ENCODE results near the gene UBTF. TPM values are rescaled to one million over a fixed set of nuclear protein-coding genes. Genes with fewer than 3 reads are reported as not detected.
"Not testable (repeated sequence)": the region's sequence is repeated elsewhere in the genome, so short reads cannot be mapped to it uniquely, and the experiment has no call there.

UBTF gene
- total and polyA plus RNA-seq, 9 donors: 29.6 to 128 (median 81.5) TPM

DNA sequence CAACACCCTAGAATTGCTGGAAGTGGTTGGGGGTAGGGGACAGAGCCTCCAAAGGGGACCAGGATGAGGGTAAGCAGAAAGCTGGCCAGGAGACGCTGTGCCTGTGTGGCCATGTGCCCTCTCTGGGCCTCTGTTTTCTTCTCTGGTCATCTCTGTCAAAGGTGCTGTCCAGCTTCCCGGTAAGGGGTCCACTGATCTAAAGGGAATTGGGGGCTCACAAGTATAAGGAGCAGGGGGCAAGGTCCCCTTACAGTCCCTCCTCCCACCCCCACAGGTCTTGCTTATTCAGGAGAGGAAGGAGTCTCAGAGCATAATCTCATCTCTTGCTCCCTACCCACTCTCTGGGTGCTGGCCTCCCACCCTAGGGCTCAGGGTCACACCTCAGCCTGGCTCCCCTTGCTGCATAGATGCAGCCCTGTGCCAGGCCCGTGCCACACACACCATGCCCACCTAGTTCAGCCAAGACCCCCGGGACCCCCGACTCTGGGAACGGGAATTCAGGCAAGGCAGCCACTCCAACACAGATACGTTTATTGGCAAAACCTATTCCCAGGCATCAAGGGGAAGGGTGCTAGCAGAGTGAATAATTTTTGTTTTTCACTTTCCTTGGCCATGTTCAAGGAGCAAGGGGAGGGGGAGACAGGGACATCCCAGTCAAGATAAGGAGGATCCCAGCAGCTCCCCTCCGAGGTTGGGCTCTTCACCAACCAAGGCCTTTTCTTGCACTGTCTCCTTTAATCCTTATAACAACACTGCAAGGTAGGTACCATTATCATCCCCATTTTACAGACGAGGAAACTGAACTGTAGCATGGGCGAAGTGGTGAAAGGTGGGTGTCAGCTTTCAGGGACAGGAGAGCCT is 28.6 kb upstream of the UBTF start:
- intact Hi-C loops (cut with DNase I): no loop called here
- no peak for TF ChIP-seq EP300 (IDR thresholded peaks at IDR 0.05)
- TF ChIP-seq POLR2A (IDR thresholded peaks at IDR 0.05): no peak
- no peak for TF ChIP-seq CTCF (IDR thresholded peaks at IDR 0.05)
- no peaks in the 10 kb centered on the region for H3K36me3 ChIP-seq
- H3K27me3 ChIP-seq: no peaks in the 10 kb centered on the region
- no peak for DNase-seq
- H3K9me3 ChIP-seq: no peaks in the 10 kb centered on the region
- peaks cover 5% of the 10 kb centered on the region for H3K4me1 ChIP-seq (ENCODE audit: insufficient read depth)
- 68 to 78% (median 73%) methylated on average over 10 of the region's 10 CpGs for WGBS, 3 donors
- H3K27ac ChIP-seq: no peak overlapping the region
- H3K4me3 ChIP-seq: no peak overlapping the region

DNA sequence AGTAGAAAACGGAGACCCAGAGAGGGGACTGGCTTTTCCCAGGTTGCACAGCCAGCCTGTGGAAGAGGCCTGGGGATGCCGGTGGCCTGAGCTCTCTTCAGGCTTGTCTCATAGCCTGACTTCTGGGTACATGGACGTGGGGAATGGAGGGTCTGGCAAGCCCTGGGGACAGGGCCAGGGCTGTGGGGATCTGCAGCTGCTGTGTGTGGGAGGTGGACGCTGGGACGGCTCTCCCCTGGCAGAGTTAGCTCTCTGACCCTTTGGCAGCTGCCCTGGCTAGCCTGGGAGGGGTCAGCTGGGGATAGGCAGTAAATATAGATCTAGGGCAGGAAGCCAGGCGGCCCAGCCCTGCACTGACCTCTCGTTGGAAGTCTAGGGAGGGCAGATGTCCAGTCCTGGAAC is 28.0 kb upstream of the UBTF start:
- Histone ChIP-seq H3K4me1 (ENCODE audit: insufficient read depth) (peaks cover 5% of the 10 kb centered on the region), H3K27ac (no peak overlapping the region), H3K9me3 (no peaks in the 10 kb centered on the region), H3K4me3 (no peak overlapping the region), H3K27me3 (no peaks in the 10 kb centered on the region), H3K36me3 (no peaks in the 10 kb centered on the region)
- intact Hi-C loops (cut with DNase I): no loop called here
- TF ChIP-seq CTCF (IDR thresholded peaks at IDR 0.05) (no peak), POLR2A (IDR thresholded peaks at IDR 0.05) (no peak), EP300 (IDR thresholded peaks at IDR 0.05) (no peak)
- 15 to 24% (median 21%) methylated on average over 7 of the region's 7 CpGs for WGBS, 3 donors
- DNase-seq: peak in 1 of 5 donors; percentile 53

DNA sequence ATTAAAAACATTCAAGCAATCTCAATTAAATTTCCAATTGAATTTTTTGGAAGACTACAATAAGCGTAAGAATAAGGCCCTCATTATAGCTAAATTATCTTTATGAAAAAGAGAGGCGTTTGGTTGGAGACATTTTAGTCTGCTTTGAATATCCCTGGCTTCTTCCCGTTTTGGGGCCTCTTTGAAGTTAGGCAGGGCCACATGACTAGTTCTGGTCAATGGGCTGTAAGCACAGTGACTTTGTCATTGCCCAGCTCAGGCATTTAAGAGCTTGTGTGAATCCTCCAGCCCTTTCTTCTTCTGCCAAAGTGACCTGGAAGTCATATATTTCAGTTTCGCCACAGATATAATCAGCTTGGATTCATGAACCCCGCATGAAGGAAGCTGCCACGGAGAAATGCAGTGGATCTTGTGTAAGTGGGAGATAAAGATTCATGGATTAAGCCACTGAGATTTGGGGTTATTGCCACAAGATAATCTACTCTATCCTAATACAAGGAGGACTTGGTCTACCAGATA is 21.7 kb upstream of the UBTF start:
- WGBS, 3 donors: 48 to 57% (median 57%) methylated on average over 6 of the region's 6 CpGs

GRCh38 chr17:44237886-44238285 is 18.4 kb upstream of the UBTF start:
- H3K36me3 ChIP-seq; H3K9me3 ChIP-seq; H3K4me3 ChIP-seq; H3K27me3 ChIP-seq; intact Hi-C loops (cut with DNase I); DNase-seq; H3K4me1 ChIP-seq (ENCODE audit: insufficient read depth); H3K27ac ChIP-seq: not testable (repeated sequence)
- 91 to 93% (median 91%) methylated on average over 16 to 24 of the region's 28 CpGs for WGBS, 3 donors

More for the DNA sequence above, 21.7 kb upstream of the UBTF start:
- Histone ChIP-seq H3K4me3 (no peak overlapping the region), H3K9me3 (no peaks in the 10 kb centered on the region), H3K36me3 (no peaks in the 10 kb centered on the region), H3K4me1 (ENCODE audit: insufficient read depth) (no peaks in the 10 kb centered on the region), H3K27me3 (no peaks in the 10 kb centered on the region), H3K27ac (no peak overlapping the region)
- no peak for DNase-seq
- intact Hi-C loops (cut with DNase I): no loop called here
- TF ChIP-seq EP300 (IDR thresholded peaks at IDR 0.05) (no peak), POLR2A (IDR thresholded peaks at IDR 0.05) (no peak), CTCF (IDR thresholded peaks at IDR 0.05) (no peak)

GRCh38 chr17:44236444-44236991 is 17.0 kb upstream of the UBTF start:
- intact Hi-C loops (cut with DNase I): no loop called here
- TF ChIP-seq EP300 (IDR thresholded peaks at IDR 0.05) (no peak), CTCF (IDR thresholded peaks at IDR 0.05) (no peak), POLR2A (IDR thresholded peaks at IDR 0.05) (no peak)
- WGBS, 3 donors: 60 to 66% (median 63%) methylated on average over 5 of the region's 5 CpGs

More at GRCh38 chr17:44236444-44236991, 17.0 kb upstream of the UBTF start:
- Histone ChIP-seq H3K36me3 (no peaks in the 10 kb centered on the region), H3K4me3 (no peak overlapping the region), H3K27me3 (no peaks in the 10 kb centered on the region), H3K27ac (no peak overlapping the region), H3K9me3 (no peaks in the 10 kb centered on the region), H3K4me1 (ENCODE audit: insufficient read depth) (no peaks in the 10 kb centered on the region)
- no peak for DNase-seq

All from ovary (tissue), 9 donors.